ENCODE results near the gene FGFR3.

FGFR3 gene

GRCh38 chr4:1773754-1774153 lies 19.3 kb upstream of the FGFR3 start:
- Histone ChIP-seq H3K4me1 (ENCODE audit: low read length) (no peaks in the 10 kb centered on the region; the same call in 1 of the 2 replicates), H3K9ac (ENCODE audit: low read length) (no peak overlapping the region)

GRCh38 chr4:1775731-1776500 lies 17.2 kb upstream of the FGFR3 start:
- no peak overlapping the region for H2AFZ ChIP-seq (ENCODE audit: low read depth, low read length)

More at GRCh38 chr4:1773754-1774153, 19.3 kb upstream of the FGFR3 start:
- H4K20me1 ChIP-seq (ENCODE audit: insufficient read depth, low read length), result no peaks in the 10 kb centered on the region
- H2AFZ ChIP-seq (ENCODE audit: low read depth, low read length), result no peak overlapping the region
- H3K36me3 ChIP-seq (replicated peaks; ENCODE audit: low read depth, low read length), result no peaks in the 10 kb centered on the region
- no peaks in the 10 kb centered on the region for H3K9me3 ChIP-seq (ENCODE audit: insufficient read depth, low read length)
- H3K4me2 ChIP-seq (ENCODE audit: low read length), result no peak overlapping the region
- no peak overlapping the region for H3K27ac ChIP-seq (ENCODE audit: low read length)
- no peak overlapping the region for H3K4me3 ChIP-seq (ENCODE audit: low read length)
- no peaks in the 10 kb centered on the region for H3K79me2 ChIP-seq (ENCODE audit: low read length)
- TF ChIP-seq CTCF (IDR thresholded peaks at IDR 0.05; ENCODE audit: low read depth, low read length), result no peak
- TF ChIP-seq EZH2phosphoT487 (IDR thresholded peaks at IDR 0.05; ENCODE audit: low read depth), result no peak
- peaks cover 6% of the 10 kb centered on the region; the same call in 1 of the 2 replicates for H3K27me3 ChIP-seq (ENCODE audit: low read depth, low read length)

GRCh38 chr4:1776521-1777161 lies 16.5 kb upstream of the FGFR3 start:
- H3K9ac ChIP-seq (ENCODE audit: low read length), result no peak overlapping the region

More at GRCh38 chr4:1775731-1776500, 17.2 kb upstream of the FGFR3 start:
- TF ChIP-seq EZH2phosphoT487 (IDR thresholded peaks at IDR 0.05; ENCODE audit: low read depth) (no peak), CTCF (IDR thresholded peaks at IDR 0.05; ENCODE audit: low read depth, low read length) (no peak)
- Histone ChIP-seq H3K4me3 (ENCODE audit: low read length) (no peak overlapping the region), H3K27ac (ENCODE audit: low read length) (no peak overlapping the region), H3K79me2 (ENCODE audit: low read length) (no peaks in the 10 kb centered on the region), H3K9me3 (ENCODE audit: insufficient read depth, low read length) (no peaks in the 10 kb centered on the region), H3K4me1 (ENCODE audit: low read length) (no peaks in the 10 kb centered on the region; the same call in 1 of the 2 replicates), H3K4me2 (ENCODE audit: low read length) (no peak overlapping the region), H4K20me1 (ENCODE audit: insufficient read depth, low read length) (no peaks in the 10 kb centered on the region), H3K9ac (ENCODE audit: low read length) (no peak overlapping the region), H3K27me3 (ENCODE audit: low read depth, low read length) (no peaks in the 10 kb centered on the region), H3K36me3 (replicated peaks; ENCODE audit: low read depth, low read length) (no peaks in the 10 kb centered on the region)

More at GRCh38 chr4:1776521-1777161, 16.5 kb upstream of the FGFR3 start:
- Histone ChIP-seq H3K27me3 (ENCODE audit: low read depth, low read length) (no peaks in the 10 kb centered on the region), H3K79me2 (ENCODE audit: low read length) (no peaks in the 10 kb centered on the region), H3K27ac (ENCODE audit: low read length) (no peak overlapping the region), H2AFZ (ENCODE audit: low read depth, low read length) (no peak overlapping the region), H3K9me3 (ENCODE audit: insufficient read depth, low read length) (no peaks in the 10 kb centered on the region), H3K36me3 (replicated peaks; ENCODE audit: low read depth, low read length) (no peaks in the 10 kb centered on the region), H3K4me3 (ENCODE audit: low read length) (no peak overlapping the region), H4K20me1 (ENCODE audit: insufficient read depth, low read length) (no peaks in the 10 kb centered on the region), H3K4me1 (ENCODE audit: low read length) (no peaks in the 10 kb centered on the region; the same call in 1 of the 2 replicates), H3K4me2 (ENCODE audit: low read length) (no peak overlapping the region)
- TF ChIP-seq EZH2phosphoT487 (IDR thresholded peaks at IDR 0.05; ENCODE audit: low read depth) (no peak), CTCF (IDR thresholded peaks at IDR 0.05; ENCODE audit: low read depth, low read length) (no peak)
